GDM1 (cell line): Measurements from ENCODE around the gene SMAD3.
"Not testable (repeated sequence)": the region's sequence is repeated elsewhere in the genome, so short reads cannot be mapped to it uniquely, and the experiment has no call there.

Source experiments
- DNase-seq: peaks from one replicate; lab custom pipeline; 2025; lab: John Stamatoyannopoulos, UW

SMAD3 gene

DNA sequence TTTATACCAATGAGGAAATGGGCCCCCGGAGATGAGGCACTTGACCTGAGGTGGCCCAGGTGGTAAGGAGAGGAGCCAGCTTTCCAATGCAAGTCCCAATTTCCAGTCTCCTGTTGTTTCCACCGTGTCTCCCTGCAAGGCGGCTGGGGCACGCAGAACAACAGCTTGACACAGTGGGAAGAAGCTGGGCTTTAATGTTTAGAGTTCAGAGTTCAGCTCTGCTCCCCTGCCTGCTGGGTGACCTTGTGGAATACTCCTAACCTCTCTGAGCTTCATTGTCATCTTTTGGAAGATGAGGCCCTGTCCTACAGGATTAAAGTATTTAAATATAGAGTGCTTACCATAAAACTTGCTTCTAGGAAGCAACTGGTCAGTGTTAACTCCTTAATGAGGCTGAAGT is 80.3 kb downstream of the SMAD3 start:
- DNase-seq = no peak

- no peak for DNase-seq
Measured at GRCh38 chr15:67146234-67146633, 80.8 kb downstream of the SMAD3 start.

GRCh38 chr15:67146875-67147381 is 81.5 kb downstream of the SMAD3 start:
- no peak for DNase-seq

DNA sequence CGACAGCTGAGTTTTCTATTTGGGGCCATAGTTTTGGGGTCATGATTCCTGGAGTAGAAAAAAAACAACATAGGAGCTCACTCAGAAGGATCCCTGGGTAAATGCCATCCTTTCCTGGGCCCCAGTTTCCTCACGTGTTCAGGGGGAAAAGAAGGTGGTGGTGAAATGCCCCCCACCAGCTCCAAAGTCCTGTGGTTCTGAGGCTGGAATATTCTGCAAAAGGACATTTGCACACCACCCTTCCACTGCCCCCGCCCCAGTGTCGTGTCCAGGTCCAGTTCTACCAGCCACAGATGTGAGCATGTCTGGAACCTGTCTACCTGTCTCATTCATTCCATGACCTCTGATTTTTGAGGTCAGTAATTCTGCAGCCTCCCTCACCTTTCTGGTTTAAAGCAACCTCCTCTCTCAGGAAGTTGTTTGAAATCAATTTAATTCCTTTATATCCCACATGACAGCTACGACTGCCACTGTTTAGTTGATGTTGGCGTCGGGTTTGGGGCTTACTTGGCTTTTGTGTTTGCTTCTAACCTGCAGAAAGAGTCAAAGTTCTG is 82.1 kb downstream of the SMAD3 start:
- DNase-seq = no peak

DNA sequence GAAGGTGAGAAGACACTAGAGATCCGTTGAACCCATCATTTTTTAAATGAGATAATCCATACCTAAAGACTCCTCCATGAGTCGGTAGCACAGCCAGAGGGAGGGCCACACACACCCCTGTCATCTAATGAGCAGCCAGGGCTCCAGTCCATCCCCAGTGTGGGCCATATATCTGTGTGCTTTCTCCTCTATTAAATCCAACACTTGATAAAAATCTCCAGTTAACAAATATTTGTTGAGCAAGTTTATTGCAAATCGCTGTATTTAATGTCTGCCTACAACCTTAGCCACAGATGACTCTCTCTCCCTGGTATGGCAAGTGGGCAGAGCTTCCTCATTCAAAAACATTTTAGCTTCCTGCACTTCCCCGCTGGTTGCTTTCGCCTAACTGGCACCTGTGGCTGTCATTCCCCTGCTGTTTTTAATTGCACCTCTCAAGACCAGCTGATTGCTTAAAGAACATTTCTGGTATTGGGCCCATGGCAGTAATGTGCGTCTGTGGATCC is 82.8 kb downstream of the SMAD3 start:
- peak; percentile 17 for DNase-seq

- no peak for DNase-seq
Measured at GRCh38 chr15:67149068-67149772, 83.8 kb downstream of the SMAD3 start.

- DNase-seq = no peak
Measured at GRCh38 chr15:67149773-67150022, 84.3 kb downstream of the SMAD3 start.

GRCh38 chr15:67150023-67150860 is 84.8 kb downstream of the SMAD3 start:
- DNase-seq = no peak

DNA sequence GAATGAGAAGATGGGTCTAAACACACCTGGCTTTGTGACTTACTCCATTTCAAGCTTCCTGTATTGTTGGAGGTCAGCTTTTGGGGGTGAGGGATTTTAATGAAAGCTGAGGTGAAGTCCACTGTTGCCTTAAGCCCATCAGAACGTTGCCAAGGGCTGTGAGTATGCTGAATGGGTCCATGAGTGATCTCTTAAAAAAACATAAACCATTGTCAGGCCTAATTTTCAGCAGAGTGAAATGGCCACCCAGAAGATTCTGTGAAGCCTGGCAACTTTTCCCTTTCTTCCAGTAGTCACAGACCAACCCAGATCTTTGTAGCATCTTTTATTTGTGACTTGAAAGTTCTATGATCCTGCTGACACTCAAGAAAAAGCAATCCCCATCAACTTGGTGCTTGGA is 87.0 kb downstream of the SMAD3 start:
- no peak for DNase-seq

DNA sequence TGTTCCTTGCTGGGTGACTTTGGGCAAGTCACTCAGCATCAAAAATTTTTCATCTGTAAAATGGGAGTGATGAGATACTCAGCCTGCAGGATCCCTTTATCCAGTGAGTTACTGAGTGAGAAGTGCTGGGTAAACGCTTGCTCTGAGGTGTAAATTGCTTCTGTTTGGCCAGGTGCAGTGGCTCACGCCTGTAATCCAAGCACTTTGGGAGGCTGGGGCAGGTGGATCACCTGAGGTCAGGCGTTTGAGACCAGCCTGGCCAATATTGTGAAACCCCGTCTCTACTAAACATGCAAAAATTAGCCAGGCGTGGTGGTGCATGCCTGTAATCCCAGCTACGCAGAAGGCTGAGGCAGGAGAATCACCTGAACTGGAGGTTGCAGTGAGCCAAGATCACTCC is 87.6 kb downstream of the SMAD3 start:
- DNase-seq = not testable (repeated sequence)

DNA sequence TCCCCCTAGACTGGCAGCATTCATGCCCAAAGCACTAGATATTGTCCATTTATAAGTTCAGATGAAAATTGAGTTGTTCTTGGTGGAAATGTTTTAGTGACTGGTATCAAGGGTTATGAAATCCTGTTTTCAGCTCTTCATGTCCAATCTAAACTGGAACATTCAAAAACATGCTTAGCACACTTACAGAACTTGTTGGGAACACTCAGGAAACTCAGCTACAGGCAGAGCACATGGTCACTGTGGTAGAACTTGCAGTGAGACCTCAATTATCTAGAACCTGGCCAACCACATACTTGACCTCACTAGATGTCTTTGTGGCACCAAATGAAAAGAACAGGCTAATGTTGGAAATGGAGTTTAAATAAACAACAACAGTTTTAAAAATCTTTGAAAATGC is 88.8 kb downstream of the SMAD3 start:
- DNase-seq = no peak

- no peak for DNase-seq
Measured at GRCh38 chr15:67156426-67156825, 91.0 kb downstream of the SMAD3 start.

DNA sequence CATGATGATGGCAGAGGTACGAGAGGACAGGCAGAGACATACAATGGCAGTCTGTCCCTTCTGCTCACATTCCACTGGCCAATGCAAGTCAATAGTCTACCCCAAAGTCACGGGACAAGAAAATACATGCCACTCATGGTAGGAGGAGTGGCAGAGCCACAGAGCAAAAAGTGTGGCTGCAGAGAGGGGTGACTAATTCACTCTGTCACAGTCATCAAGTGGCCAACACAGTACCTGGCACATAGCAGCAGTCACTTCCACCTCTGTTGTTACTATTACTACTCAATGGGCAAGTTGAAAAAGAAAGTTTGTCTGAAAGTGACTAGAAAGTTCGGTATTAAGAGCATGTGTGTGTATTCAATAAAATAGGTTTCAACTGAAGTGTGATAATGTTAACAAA is 91.4 kb downstream of the SMAD3 start:
- DNase-seq = no peak

DNA sequence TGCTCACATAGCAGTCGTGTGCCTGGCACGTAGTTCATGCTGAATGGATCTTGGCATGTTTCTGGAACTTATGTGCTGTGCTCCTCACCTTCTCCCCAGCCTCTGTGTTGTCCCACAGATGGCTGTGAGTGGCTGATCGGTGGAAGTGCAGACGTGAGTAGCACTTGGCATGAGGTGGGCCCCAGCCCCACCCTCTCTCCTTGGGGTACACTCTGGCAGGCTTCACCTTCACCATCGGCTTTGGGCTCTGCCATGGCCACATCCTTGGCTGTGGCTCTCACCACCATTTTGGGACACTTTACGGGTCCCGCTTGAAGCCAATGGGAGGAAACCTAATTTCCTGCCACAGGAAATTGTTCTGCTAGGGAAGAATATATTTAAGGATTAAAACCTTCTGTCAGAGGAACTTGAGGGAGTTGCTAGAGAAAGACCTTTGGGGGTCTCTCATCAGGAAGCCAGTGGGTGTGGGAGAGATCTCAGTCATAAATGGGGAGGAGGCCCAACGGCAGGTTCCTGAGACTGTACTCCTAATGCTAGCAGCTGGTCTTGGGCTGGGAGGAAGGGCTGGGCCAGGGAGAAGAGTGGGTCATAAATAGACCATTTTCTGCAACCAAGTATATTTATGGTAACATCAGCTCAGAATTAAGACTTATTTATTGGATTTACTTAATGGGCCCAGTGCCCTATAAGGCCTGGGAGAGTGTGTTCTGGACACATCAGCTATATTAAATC is 92.3 kb downstream of the SMAD3 start:
- DNase-seq = no peak

- no peak for DNase-seq
Measured at GRCh38 chr15:67158367-67158766, 93.0 kb downstream of the SMAD3 start.

DNA sequence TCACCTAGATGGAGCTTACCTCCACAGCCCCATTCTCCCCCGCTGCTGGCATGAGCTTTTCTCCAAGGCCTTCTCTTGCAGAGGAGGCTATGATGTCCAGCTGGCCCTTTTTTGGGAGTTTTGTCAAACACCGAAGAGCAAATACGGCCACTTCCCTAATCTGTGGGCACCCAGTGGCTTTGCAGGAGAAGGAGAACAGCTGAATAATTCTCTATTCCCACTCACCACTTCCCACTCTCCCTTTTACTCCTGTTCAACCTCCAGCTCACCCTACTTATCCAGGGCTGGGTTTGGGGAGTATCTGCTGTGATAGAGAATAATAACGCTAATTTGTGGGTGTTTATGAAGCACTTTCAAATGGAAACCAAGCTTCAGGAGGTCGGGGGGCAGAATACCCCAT is 96.0 kb downstream of the SMAD3 start:
- DNase-seq = no peak

DNA sequence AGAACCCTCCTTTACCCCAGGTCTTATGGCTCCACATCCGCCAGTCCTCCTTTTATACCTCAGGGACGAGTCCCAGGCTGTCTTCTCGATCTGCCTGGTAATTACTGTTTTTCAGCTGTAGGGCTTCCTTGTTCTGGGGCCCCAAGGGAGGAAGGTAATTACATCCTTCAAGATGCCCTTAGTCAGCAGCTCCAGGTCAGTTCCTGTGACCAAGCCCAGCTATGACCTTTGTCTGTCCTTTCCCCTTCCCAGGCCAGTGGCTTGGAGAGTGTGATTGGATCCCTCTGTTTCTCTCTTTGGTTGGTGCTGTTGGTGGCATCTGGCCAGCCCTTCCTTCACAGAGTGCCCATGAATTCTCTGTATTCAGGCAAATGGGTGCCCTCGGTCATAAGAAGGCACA is 96.5 kb downstream of the SMAD3 start:
- DNase-seq = no peak

GRCh38 chr15:67163180-67163579 is 97.8 kb downstream of the SMAD3 start:
- no peak for DNase-seq

GRCh38 chr15:67164401-67164791 is 99.0 kb downstream of the SMAD3 start:
- DNase-seq = no peak

DNA sequence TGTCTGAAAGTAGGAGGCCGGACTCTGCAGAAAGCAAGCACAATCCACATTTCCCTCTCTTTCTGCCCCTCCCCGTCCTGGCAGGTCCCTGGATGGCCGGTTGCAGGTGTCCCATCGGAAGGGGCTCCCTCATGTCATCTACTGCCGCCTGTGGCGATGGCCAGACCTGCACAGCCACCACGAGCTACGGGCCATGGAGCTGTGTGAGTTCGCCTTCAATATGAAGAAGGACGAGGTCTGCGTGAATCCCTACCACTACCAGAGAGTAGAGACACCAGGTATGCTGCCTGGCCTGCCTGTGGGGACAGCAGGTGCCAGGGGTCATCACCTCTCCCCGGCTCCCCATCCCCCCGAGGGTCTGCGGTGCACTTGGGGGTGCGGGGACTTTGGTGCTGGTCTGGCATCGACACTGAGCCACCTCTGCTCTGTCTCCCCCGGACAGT is 99.4 kb downstream of the SMAD3 start:
- DNase-seq = no peak

- DNase-seq = no peak
Measured at GRCh38 chr15:67165254-67166253, 100.2 kb downstream of the SMAD3 start.
